ENCODE results near the gene TMC6.
"Not testable (repeated sequence)": the region's sequence is repeated elsewhere in the genome, so short reads cannot be mapped to it uniquely, and the experiment has no call there.

The TMC6 gene, protein sequence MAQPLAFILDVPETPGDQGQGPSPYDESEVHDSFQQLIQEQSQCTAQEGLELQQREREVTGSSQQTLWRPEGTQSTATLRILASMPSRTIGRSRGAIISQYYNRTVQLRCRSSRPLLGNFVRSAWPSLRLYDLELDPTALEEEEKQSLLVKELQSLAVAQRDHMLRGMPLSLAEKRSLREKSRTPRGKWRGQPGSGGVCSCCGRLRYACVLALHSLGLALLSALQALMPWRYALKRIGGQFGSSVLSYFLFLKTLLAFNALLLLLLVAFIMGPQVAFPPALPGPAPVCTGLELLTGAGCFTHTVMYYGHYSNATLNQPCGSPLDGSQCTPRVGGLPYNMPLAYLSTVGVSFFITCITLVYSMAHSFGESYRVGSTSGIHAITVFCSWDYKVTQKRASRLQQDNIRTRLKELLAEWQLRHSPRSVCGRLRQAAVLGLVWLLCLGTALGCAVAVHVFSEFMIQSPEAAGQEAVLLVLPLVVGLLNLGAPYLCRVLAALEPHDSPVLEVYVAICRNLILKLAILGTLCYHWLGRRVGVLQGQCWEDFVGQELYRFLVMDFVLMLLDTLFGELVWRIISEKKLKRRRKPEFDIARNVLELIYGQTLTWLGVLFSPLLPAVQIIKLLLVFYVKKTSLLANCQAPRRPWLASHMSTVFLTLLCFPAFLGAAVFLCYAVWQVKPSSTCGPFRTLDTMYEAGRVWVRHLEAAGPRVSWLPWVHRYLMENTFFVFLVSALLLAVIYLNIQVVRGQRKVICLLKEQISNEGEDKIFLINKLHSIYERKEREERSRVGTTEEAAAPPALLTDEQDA

GRCh38 chr17:78128551-78129350 lies at the start of gene TMC6:
Gene TMC6, minus strand, starts transcription at chr17:78128755. Its CDS starts 1,923 bp downstream, at chr17:78126832.
- peak; percentile 58 for DNase-seq

GRCh38 chr17:78176548-78177025 lies 48.0 kb upstream of the TMC6 start:
- peak; percentile 80 for DNase-seq

- DNase-seq: no peak
Measured at GRCh38 chr17:78175643-78175981, 47.1 kb upstream of the TMC6 start.

GRCh38 chr17:78174870-78175642 lies 46.5 kb upstream of the TMC6 start:
- DNase-seq: no peak

DNA sequence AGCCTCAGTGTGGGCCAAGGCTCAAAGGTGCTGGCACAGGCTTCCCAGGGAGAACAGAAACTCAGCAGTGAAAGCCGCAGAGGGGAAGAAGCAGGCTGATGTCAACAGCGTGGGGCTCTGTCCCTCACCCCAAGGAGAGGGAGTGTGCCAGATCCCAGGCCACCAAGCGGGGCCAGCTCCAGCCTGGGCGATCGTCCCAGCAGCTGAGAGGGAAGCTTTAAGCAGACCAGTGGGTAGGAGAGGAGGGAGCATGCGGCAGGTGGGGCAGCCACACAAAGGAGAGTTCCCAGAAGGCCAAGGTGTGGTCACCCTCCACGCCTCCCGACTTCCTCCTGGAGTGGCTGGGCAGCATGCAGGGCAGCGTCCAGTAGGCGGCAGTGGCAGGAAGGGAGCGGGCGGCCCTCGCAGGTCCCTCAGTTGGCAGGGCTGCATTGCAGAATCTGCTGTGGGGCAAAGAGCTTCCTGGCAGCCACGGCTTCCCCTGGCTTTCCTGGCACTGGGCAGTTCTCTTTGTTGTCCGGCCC lies 45.9 kb upstream of the TMC6 start:
- peak; percentile 91 for DNase-seq

GRCh38 chr17:78173097-78173715 lies 44.7 kb upstream of the TMC6 start:
- peak; percentile 69 for DNase-seq

DNA sequence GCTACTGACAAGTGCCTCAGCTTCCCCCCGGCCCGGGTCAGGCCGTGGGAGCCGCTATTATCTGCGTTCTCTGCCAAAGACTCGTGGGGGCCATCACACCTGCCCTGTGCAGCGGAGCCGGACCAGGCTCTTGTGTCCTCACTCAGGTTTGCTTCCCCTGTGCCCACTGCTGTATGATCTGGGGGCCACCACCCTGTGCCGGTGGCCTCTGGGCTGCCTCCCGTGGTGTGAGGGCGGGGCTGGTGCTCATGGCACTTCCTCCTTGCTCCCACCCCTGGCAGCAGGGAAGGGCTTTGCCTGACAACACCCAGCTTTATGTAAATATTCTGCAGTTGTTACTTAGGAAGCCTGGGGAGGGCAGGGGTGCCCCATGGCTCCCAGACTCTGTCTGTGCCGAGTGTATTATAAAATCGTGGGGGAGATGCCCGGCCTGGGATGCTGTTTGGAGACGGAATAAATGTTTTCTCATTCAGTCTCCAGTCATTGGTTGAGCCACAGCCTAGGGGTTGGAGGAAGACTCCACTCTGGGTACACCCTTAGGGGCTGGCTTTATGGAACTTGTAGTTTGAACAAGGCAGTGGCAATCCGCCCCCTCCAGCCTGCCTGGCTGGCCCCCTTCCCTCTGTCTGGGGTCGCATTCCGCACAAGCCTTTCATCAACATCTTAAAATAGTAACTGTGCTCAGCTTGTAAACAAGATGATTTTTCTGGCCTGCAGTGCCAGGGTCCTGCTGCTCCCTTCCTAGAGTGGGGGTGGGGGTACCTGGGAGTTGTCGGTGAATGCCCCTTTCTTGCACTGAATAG lies 43.9 kb upstream of the TMC6 start:
- DNase-seq: peak; percentile 65

DNA sequence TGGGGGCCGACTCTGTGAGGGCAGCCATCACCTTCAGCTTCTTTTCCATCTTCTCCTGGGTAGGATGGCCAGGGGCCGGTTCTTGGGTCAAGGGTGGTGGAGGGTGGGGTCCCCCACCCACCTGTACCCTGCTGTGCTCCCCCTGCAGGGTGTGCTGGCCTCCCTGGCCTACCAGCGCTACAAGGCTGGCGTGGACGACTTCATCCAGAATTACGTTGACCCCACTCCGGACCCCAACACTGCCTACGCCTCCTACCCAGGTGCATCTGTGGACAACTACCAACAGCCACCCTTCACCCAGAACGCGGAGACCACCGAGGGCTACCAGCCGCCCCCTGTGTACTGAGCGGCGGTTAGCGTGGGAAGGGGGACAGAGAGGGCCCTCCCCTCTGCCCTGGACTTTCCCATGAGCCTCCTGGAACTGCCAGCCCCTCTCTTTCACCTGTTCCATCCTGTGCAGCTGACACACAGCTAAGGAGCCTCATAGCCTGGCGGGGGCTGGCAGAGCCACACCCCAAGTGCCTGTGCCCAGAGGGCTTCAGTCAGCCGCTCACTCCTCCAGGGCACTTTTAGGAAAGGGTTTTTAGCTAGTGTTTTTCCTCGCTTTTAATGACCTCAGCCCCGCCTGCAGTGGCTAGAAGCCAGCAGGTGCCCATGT lies 43.2 kb upstream of the TMC6 start:
- DNase-seq: not testable (repeated sequence)

- DNase-seq: peak; percentile 27
Measured at GRCh38 chr17:78170692-78171590, 42.4 kb upstream of the TMC6 start.

DNA sequence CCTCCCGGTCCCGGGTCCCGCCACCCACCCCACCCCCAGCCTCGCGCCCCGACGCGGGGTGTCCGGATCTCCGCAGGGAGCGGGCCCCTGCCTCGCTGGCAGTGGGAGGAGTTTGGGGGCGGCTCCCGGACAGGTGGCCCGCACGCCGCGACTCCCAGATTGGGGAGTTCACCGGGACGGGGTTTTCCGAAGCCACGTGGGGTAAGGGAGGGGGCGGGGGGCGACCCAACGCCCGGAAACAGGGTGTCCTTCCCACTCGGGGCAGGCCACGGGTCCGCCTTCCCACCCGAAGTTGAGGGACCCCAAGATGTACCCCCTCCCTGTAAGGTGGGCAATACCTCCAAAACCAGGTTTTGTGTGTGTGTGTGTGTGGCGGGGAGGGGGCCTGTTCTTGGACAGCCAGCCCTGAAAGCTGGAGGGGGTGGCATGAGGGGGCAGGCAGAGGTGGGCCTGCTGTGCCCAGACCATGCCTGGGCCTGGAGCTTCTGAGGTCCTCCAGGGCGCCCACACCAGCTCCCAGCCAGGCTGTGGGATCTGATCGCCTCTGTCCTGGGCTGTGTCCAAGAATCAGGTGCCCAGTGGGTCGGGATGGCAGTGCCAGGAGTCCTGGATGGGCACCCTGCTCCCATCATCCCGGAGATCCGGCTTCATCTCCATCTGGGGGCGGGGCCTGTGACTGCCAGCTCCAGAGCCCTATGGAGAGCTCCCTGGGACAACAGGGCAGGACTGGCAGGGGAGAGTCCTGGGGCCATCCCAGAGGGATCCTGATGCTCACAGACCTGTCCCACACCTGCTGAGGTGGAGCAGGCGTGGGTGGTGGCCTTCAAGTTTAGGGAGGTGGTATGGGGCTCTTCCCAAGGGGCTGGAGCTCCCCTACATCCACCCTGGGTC lies 40.6 kb upstream of the TMC6 start:
- peak; percentile 37 for DNase-seq

- peak; percentile 94 for DNase-seq
Measured at GRCh38 chr17:78168242-78168902, 39.8 kb upstream of the TMC6 start, which contains the start of gene SYNGR2. Gene SYNGR2, plus strand, starts transcription at chr17:78168581. Its CDS starts 36 bp downstream, at chr17:78168617.

DNA sequence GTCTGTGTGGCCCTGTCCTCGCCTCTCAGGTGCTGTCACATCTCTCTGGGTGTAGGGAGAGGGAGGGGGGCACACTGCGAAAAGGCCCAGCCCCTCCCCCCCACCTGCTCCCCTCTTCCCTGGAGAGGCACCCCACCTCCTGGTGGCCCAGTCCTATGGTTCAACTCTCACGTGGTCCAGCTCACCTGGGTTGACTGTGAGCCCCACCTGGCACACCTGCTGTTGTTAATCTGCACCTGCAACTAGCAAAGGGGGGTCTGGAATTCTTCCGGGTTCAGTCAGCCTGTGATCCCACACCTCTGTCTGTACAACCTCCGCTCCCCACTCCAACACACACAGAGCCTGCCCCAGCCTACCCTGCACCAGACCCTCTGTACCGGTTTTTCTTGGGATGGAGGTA lies 37.9 kb upstream of the TMC6 start:
- no peak for DNase-seq

GRCh38 chr17:78164748-78165607 lies 36.4 kb upstream of the TMC6 start:
- no peak for DNase-seq

DNA sequence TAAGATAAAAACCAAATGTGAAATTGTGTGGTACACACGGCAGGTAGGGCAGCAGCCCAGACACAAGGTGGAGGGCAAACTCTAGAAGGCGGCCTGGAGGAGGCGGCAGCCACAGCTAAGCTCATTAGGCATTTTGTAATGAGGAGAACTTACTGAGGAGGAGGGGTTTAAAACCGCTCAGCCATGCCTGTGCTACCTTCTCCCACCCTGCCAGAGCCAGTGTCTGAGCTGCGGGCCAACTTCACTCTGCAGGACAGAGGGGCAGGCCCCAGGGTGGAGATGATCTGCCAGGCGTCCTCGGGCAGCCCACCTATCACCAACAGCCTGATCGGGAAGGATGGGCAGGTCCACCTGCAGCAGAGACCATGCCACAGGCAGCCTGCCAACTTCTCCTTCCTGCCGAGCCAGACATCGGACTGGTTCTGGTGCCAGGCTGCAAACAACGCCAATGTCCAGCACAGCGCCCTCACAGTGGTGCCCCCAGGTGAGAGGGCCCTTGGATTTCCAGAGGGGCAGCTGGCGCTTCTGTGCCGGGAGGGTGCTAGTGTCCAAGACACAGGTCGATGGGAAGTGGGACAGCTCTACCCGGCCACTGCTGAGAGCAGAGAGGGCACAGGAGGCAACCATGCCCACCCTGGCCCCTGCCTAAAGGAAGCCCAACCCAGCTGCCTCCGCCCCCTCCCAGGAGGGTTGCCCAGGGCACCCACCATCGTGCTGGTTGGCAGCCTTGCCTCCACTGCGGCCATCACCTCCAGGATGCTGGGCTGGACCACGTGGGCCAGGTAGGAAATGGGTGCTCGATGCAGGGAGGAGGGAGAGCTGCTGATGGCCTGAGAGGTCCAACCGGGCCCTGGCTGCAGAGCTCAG lies 35.6 kb upstream of the TMC6 start:
- no peak for DNase-seq

GRCh38 chr17:78159575-78160158 lies 31.1 kb upstream of the TMC6 start:
- DNase-seq: peak; percentile 47
